K562 (cell line): ENCODE data around the gene SIRT2. TPM values are rescaled to one million over a fixed set of nuclear protein-coding genes. Genes with fewer than 3 reads are reported as not detected.

ENCODE experiments used
- CC2D1A ChIP-seq: fragments of 450-650 bp; IDR thresholded peaks from 2 replicates; pipeline ENCODE4 v1.6.1; 2017; ENCODE audit warnings: mild to moderate bottlenecking
- XRCC5 ChIP-seq: fragments of 200-400 bp; formaldehyde crosslinking; IDR thresholded peaks from 2 replicates; pipeline ENCODE4 v1.6.1; 2017; ENCODE audit warnings: low read depth, mild to moderate bottlenecking, low read length
- ZBTB1 ChIP-seq: sonication (generic); formaldehyde crosslinking; IDR thresholded peaks from 2 replicates; pipeline ENCODE4 v1.8.1; 2023; ENCODE audit warnings: missing genetic modification reagents, low read depth, mild to moderate bottlenecking, borderline replicate concordance
- ZBTB8A ChIP-seq: fragments of 450-650 bp; IDR thresholded peaks from 2 replicates; pipeline ENCODE4 v1.6.1; 2018; ENCODE audit warnings: mild to moderate bottlenecking, moderate library complexity; ENCODE audit not compliant: partially characterized antibody
- polyA plus RNA-seq, 8 experiments: library from polyadenylated mRNA; depleted of rRNA in 4 of 8; stranded (reverse) in 5 of 8; unstranded in 3 of 8; fragments of >200 nt; fragmentation: Nextera tagmentation in 2 of 8; fragmentation: Illumina TruSeq in 1 of 8; extraction: Ambion mirVana in 2 of 8; extraction: Trizol in 1 of 8; gene quantifications; 2 replicates each; pipeline versions ENCODE4 v1.2.1 to v1.2.3, GENCODE V29; 2011 to 2014; ENCODE audit warnings: inconsistent platforms in 1 of 8, missing spikeins in 1 of 8
- total RNA-seq, 7 experiments: library from RNA; depleted of rRNA in 6 of 7; stranded (reverse); fragments of >200 nt in 6 of 7; fragmentation: Illumina TruSeq in 2 of 7; extraction: Trizol in 2 of 7; gene quantifications; 2 replicates each; pipeline versions ENCODE4 v1.2.1 to v1.2.3, GENCODE V29; 2011 to 2021; ENCODE audit warnings: low replicate concordance in 1 of 7
- TF ChIP-seq, protein P1 (sequence below), 2 experiments: fragments of 450-650 bp in 1 of 2; sonication (generic) in 1 of 2; formaldehyde crosslinking in 1 of 2; IDR thresholded peaks; 2 replicates each; pipeline versions ENCODE4 v1.7.1 to v1.9.0; 2016 to 2022; ENCODE audit warnings: inconsistent platforms in 1 of 2, mild to moderate bottlenecking in 1 of 2, missing genetic modification reagents in 1 of 2
- TF ChIP-seq, protein P2 (sequence below): sonication (generic); formaldehyde crosslinking; IDR thresholded peaks from 2 replicates; pipeline ENCODE4 v1.8.1; 2022; ENCODE audit warnings: missing genetic modification reagents
- TF ChIP-seq, protein P3 (sequence below): fragments of 450-650 bp; IDR thresholded peaks from 2 replicates; pipeline ENCODE4 v1.6.1; 2017; ENCODE audit warnings: antibody characterized with exemption
- TF ChIP-seq, protein P4 (sequence below): fragments of 250-450 bp; sonication (Bioruptor Pico); IDR thresholded peaks from 2 replicates; pipeline ENCODE4 v1.8.0; 2022; ENCODE audit warnings: moderate library complexity, mild to moderate bottlenecking, inconsistent platforms
- TF ChIP-seq, protein P5 (sequence below): sonication (generic); formaldehyde crosslinking; IDR thresholded peaks from 2 replicates; pipeline ENCODE4 v1.9.0; 2022; ENCODE audit warnings: mild to moderate bottlenecking, missing genetic modification reagents
- TF ChIP-seq, protein P6 (sequence below): fragments of 450-650 bp; formaldehyde crosslinking; IDR thresholded peaks from 2 replicates; pipeline ENCODE4 v1.4.0; 2020; ENCODE audit warnings: mild to moderate bottlenecking, mixed read lengths

The SIRT2 gene
- total and polyA plus RNA-seq, 9 of the 15 experiments (the other 6 are each of a cell fraction or from before 2014, with no cell fraction given), result 2.3 to 35.2 (median 22.9) TPM

DNA sequence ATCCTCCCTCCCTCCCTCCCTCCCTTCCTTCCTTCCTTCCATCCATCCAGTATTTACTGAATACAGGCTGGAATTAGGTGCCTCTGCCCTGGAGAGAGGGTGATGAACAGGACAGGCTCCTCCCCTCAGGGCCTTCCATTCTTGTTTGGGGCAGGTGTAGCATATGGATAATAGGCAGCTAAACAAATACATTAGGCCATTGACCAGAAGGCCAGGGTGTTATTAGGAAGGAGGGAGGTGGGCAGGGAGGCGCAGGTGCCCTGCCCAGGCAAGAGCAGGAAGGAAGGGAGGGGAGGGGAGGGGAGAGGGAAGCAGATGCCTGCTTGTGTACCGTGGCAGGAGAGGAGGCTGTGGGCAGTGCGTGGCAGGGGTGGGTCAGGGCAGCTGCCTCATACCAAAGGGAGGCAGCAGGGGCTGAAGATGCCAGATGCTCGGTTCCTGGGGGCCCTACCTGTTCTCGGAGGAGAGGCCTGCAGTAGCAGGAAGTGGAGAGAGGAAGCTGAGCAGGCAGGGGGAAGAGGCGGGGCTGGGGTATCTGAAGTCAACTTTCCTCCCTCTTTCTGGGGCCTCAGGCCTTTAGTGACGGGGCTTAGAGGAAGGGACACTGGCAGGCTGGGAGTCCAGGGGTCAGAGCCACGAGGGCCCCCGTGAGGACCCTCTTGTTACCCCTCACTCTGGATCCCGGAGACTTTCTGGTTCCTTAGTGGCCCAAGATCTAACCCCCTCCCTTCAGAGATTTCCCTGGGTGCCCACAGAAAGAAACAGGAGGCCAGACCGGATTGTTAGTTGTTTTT is 21.4 kb downstream of the SIRT2 start, which contains the start of gene RINL (continued):
- TF ChIP-seq, protein P1, sequence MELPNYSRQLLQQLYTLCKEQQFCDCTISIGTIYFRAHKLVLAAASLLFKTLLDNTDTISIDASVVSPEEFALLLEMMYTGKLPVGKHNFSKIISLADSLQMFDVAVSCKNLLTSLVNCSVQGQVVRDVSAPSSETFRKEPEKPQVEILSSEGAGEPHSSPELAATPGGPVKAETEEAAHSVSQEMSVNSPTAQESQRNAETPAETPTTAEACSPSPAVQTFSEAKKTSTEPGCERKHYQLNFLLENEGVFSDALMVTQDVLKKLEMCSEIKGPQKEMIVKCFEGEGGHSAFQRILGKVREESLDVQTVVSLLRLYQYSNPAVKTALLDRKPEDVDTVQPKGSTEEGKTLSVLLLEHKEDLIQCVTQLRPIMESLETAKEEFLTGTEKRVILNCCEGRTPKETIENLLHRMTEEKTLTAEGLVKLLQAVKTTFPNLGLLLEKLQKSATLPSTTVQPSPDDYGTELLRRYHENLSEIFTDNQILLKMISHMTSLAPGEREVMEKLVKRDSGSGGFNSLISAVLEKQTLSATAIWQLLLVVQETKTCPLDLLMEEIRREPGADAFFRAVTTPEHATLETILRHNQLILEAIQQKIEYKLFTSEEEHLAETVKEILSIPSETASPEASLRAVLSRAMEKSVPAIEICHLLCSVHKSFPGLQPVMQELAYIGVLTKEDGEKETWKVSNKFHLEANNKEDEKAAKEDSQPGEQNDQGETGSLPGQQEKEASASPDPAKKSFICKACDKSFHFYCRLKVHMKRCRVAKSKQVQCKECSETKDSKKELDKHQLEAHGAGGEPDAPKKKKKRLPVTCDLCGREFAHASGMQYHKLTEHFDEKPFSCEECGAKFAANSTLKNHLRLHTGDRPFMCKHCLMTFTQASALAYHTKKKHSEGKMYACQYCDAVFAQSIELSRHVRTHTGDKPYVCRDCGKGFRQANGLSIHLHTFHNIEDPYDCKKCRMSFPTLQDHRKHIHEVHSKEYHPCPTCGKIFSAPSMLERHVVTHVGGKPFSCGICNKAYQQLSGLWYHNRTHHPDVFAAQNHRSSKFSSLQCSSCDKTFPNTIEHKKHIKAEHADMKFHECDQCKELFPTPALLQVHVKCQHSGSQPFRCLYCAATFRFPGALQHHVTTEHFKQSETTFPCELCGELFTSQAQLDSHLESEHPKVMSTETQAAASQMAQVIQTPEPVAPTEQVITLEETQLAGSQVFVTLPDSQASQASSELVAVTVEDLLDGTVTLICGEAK (IDR thresholded peaks at IDR 0.05), result peak; percentile 76
- TF ChIP-seq, protein P1 (CRISPR knock-in tag; IDR thresholded peaks at IDR 0.05), result no peak
- TF ChIP-seq, protein P2, sequence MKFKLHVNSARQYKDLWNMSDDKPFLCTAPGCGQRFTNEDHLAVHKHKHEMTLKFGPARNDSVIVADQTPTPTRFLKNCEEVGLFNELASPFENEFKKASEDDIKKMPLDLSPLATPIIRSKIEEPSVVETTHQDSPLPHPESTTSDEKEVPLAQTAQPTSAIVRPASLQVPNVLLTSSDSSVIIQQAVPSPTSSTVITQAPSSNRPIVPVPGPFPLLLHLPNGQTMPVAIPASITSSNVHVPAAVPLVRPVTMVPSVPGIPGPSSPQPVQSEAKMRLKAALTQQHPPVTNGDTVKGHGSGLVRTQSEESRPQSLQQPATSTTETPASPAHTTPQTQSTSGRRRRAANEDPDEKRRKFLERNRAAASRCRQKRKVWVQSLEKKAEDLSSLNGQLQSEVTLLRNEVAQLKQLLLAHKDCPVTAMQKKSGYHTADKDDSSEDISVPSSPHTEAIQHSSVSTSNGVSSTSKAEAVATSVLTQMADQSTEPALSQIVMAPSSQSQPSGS (CRISPR knock-in tag), result no peak
- no peak for TF ChIP-seq ZBTB1 (CRISPR knock-in tag)
- no peak for TF ChIP-seq ZBTB8A
- TF ChIP-seq, protein P3, sequence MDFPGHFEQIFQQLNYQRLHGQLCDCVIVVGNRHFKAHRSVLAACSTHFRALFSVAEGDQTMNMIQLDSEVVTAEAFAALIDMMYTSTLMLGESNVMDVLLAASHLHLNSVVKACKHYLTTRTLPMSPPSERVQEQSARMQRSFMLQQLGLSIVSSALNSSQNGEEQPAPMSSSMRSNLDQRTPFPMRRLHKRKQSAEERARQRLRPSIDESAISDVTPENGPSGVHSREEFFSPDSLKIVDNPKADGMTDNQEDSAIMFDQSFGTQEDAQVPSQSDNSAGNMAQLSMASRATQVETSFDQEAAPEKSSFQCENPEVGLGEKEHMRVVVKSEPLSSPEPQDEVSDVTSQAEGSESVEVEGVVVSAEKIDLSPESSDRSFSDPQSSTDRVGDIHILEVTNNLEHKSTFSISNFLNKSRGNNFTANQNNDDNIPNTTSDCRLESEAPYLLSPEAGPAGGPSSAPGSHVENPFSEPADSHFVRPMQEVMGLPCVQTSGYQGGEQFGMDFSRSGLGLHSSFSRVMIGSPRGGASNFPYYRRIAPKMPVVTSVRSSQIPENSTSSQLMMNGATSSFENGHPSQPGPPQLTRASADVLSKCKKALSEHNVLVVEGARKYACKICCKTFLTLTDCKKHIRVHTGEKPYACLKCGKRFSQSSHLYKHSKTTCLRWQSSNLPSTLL, result no peak
- TF ChIP-seq XRCC5, result no peak
- TF ChIP-seq, protein P4, sequence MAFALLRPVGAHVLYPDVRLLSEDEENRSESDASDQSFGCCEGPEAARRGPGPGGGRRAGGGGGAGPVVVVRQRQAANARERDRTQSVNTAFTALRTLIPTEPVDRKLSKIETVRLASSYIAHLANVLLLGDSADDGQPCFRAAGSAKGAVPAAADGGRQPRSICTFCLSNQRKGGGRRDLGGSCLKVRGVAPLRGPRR (CRISPR knock-in tag), result no peak
- TF ChIP-seq, protein P5, sequence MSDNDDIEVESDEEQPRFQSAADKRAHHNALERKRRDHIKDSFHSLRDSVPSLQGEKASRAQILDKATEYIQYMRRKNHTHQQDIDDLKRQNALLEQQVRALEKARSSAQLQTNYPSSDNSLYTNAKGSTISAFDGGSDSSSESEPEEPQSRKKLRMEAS (CRISPR knock-in tag), result 0 out of 2 replicates have a peak, but pooled peaks have one; percentile 35
- TF ChIP-seq, protein P6, sequence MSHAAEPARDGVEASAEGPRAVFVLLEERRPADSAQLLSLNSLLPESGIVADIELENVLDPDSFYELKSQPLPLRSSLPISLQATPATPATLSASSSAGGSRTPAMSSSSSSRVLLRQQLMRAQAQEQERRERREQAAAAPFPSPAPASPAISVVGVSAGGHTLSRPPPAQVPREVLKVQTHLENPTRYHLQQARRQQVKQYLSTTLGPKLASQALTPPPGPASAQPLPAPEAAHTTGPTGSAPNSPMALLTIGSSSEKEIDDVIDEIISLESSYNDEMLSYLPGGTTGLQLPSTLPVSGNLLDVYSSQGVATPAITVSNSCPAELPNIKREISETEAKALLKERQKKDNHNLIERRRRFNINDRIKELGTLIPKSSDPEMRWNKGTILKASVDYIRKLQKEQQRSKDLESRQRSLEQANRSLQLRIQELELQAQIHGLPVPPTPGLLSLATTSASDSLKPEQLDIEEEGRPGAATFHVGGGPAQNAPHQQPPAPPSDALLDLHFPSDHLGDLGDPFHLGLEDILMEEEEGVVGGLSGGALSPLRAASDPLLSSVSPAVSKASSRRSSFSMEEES (CRISPR knock-in tag), result no peak
- TF ChIP-seq CC2D1A, result no peak
